ENCODE measurements around the gene AIFM3. TPM values are rescaled to one million over a fixed set of nuclear protein-coding genes. Genes with fewer than 3 reads are reported as not detected.

The AIFM3 gene
- total RNA-seq, 4 donors from 2014 or later, result 112 to 150 (median 126) TPM

DNA sequence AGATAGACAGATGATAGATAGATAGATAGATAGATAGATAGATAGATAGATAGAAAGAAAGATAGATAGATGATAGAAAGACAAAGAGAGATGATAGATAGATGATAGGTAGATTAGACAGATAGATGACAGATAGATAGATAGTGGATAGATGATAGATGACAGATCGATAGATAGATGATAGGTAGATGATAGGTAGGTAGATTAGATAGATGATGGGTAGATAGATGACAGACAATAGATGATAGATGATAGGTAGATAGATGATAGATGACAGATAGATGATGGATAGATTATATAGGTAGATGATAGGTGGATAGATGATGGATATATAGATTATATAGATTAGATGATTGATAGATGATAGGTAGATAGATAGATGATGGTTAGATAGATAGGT, 19.3 kb downstream of the AIFM3 start:
- intact Hi-C loops (cut with DNase I; ENCODE audit: low total_unique reads), result no loop called here
- H3K27ac ChIP-seq, result no peak overlapping the region
- peaks cover 10 to 18% (median 14%) of the 10 kb centered on the region in 4 donors for H3K4me1 ChIP-seq
- 97 to 100% methylated on average over 1 of the region's 1 CpG for WGBS, 2 donors (ENCODE audit: low coverage in 1 of 2)
- no peak for DNase-seq
- in situ Hi-C loops (cut with MboI; ENCODE audit: low pct_ligation_motif_present in 1 of 4, low pct_unique_long_range_greater_than_20kb in 1 of 4, low sequenced_read_pairs in 3 of 4), result no loop called here
- H3K9me3 ChIP-seq, result no peaks in the 10 kb centered on the region
- no peaks in the 10 kb centered on the region for H3K27me3 ChIP-seq
- TF ChIP-seq EP300 (IDR thresholded peaks at IDR 0.05; ENCODE audit: low read depth) (no peak), POLR2A (IDR thresholded peaks at IDR 0.05) (no peak), POLR2AphosphoS5 (IDR thresholded peaks at IDR 0.05) (no peak)
- TF ChIP-seq, protein P1, sequence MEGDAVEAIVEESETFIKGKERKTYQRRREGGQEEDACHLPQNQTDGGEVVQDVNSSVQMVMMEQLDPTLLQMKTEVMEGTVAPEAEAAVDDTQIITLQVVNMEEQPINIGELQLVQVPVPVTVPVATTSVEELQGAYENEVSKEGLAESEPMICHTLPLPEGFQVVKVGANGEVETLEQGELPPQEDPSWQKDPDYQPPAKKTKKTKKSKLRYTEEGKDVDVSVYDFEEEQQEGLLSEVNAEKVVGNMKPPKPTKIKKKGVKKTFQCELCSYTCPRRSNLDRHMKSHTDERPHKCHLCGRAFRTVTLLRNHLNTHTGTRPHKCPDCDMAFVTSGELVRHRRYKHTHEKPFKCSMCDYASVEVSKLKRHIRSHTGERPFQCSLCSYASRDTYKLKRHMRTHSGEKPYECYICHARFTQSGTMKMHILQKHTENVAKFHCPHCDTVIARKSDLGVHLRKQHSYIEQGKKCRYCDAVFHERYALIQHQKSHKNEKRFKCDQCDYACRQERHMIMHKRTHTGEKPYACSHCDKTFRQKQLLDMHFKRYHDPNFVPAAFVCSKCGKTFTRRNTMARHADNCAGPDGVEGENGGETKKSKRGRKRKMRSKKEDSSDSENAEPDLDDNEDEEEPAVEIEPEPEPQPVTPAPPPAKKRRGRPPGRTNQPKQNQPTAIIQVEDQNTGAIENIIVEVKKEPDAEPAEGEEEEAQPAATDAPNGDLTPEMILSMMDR (IDR thresholded peaks at IDR 0.05), result no peak
- H3K4me3 ChIP-seq, result no peak overlapping the region
- H3K36me3 ChIP-seq, result peaks cover 0 to 9% (median 0%) of the 10 kb centered on the region in 4 donors

DNA sequence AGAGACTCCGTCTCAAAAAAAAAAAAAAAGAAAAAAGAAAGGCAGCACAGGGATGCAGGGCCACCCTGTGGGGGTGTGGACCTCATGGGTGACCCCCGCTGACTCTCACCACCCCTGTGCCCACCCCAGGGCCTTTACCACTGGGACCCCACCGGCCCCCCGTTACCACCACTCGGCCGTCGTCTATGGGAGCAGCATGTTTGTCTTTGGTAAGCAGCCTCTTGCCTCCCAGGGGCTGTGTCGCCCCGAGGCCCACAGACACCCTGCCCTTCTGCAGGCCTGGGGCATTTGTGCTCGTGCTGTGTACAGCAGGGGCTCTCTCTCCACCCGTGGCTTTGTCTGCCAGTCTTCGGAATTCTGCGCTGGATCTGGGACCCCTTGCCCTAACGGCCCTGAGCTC, 20.3 kb downstream of the AIFM3 start:
- Histone ChIP-seq H3K36me3 (peaks cover 0 to 17% (median 0%) of the 10 kb centered on the region in 4 donors), H3K9me3 (no peaks in the 10 kb centered on the region), H3K27ac (no peak overlapping the region), H3K27me3 (no peaks in the 10 kb centered on the region), H3K4me3 (no peak overlapping the region), H3K4me1 (peaks cover 8 to 15% (median 11%) of the 10 kb centered on the region in 4 donors)
- in situ Hi-C loops (cut with MboI; ENCODE audit: low pct_ligation_motif_present in 1 of 4, low pct_unique_long_range_greater_than_20kb in 1 of 4, low sequenced_read_pairs in 3 of 4), result no loop called here
- TF ChIP-seq EP300 (IDR thresholded peaks at IDR 0.05; ENCODE audit: low read depth), result no peak
- no peak for DNase-seq
- intact Hi-C loops (cut with DNase I; ENCODE audit: low total_unique reads), result no loop called here
- 76 to 93% methylated on average over 3 to 14 of the region's 14 CpGs for WGBS, 2 donors (ENCODE audit: low coverage in 1 of 2)

DNA sequence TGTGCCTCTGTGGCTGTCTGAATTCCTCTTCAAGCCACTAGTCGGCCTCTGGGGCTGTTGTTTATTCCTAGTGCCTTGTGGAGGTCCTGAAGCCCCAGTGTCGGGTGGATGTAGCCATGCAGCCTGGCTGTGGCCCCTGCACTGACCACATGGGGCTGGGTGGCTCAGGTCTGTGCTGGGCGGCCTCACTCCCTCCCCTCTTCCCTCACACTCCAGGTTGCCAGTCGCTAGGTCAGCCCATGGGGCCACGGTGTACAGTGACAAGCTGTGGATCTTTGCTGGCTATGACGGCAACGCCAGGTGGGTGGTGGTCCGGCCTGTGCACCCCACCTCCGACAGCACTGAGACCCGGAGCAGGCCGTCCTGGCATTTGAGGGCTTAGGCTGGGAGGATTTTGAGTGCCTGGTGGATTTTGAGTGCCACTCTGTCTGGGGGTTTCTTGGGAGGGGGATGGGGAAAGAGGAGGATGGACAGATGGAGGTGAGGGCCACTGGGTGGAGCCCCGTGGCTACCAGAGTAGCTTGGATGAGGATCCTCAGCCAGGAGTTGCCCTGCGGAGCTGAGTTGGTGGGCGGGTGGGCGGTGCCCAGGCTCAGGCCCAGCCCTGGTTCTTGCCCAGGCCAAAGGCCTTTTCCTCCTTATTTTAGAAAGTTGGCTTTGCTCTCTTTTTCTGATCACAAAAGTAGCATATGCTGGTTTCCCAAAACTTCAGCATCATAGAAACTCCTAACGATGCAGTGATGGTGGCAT, 21.7 kb downstream of the AIFM3 start:
- intact Hi-C loops (cut with DNase I; ENCODE audit: low total_unique reads) (no loop called here), in situ Hi-C loops (cut with MboI; ENCODE audit: low pct_ligation_motif_present in 1 of 4, low pct_unique_long_range_greater_than_20kb in 1 of 4, low sequenced_read_pairs in 3 of 4) (no loop called here)
- no peak for DNase-seq
- H3K9me3 ChIP-seq, result no peaks in the 10 kb centered on the region
- H3K4me3 ChIP-seq, result no peak overlapping the region
- TF ChIP-seq, protein P1 (IDR thresholded peaks at IDR 0.05), result no peak
- TF ChIP-seq POLR2AphosphoS5 (IDR thresholded peaks at IDR 0.05) (no peak), EP300 (IDR thresholded peaks at IDR 0.05; ENCODE audit: low read depth) (no peak)
- peaks cover 0 to 22% (median 0%) of the 10 kb centered on the region in 4 donors for H3K36me3 ChIP-seq
- H3K4me1 ChIP-seq, result peaks cover 0 to 2% (median 1%) of the 10 kb centered on the region in 4 donors
- WGBS, 2 donors (ENCODE audit: low coverage in 1 of 2), result 91% methylated on average over 16 of the region's 16 CpGs; no CpG with 5 or more reads in 1 of the 2 donors
- H3K27me3 ChIP-seq, result no peaks in the 10 kb centered on the region
- no peak overlapping the region for H3K27ac ChIP-seq

DNA sequence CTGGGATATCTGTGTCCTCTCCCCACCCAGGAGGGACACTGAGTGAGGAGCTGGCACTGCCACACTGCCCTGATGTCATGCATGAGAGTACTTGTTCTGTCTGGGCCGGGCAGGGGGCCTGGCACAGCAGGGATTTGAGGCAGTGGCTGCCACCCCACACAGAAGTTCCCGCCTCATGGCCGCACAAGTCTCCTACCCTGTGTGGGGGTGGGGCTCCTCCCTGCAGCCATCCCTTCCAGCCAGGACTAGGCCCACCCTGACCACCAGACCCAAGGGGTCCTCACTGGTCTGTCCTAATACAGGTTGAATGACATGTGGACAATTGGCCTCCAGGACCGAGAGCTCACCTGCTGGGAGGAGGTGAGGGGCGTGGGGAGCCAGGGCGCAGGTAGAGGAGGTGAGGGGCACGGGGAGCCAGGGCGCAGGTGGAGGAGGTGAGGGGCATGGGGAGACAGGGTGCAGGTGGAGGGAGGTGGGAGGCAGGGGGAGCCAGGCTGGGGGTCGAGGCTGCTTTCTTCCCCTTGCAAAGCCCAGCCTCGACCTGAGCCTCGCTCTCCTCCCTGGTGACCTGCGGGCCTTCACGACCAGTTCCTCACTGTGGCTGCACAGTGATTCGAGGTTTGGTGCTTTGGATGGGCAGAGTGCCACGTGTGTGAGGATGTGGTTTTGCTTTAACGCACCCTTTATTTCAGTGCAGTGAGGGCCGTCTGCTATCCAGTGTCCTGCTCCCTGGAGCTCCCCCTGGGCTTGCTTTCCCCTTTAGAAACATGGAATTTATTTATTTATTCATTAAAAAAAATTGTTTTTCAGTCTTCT, 22.5 kb downstream of the AIFM3 start:
- Histone ChIP-seq H3K36me3 (peaks cover 0 to 22% (median 0%) of the 10 kb centered on the region in 4 donors), H3K4me1 (no peaks in the 10 kb centered on the region), H3K4me3 (no peak overlapping the region), H3K27me3 (no peaks in the 10 kb centered on the region), H3K9me3 (no peaks in the 10 kb centered on the region), H3K27ac (no peak overlapping the region)
- in situ Hi-C loops (cut with MboI; ENCODE audit: low pct_ligation_motif_present in 1 of 4, low pct_unique_long_range_greater_than_20kb in 1 of 4, low sequenced_read_pairs in 3 of 4) (no loop called here), intact Hi-C loops (cut with DNase I; ENCODE audit: low total_unique reads) (no loop called here)
- TF ChIP-seq POLR2A (IDR thresholded peaks at IDR 0.05), result no peak
- no peak for TF ChIP-seq POLR2AphosphoS5 (IDR thresholded peaks at IDR 0.05)
- TF ChIP-seq, protein P1 (IDR thresholded peaks at IDR 0.05), result no peak
- no peak for TF ChIP-seq EP300 (IDR thresholded peaks at IDR 0.05; ENCODE audit: low read depth)
- WGBS, 2 donors (ENCODE audit: low coverage in 1 of 2), result 60 to 68% methylated on average over 8 to 16 of the region's 17 CpGs
- DNase-seq, result no peak

All from transverse colon (tissue), 4 donors.